Subcutaneous adipose tissue (tissue), 4 donors: ENCODE data around the gene ZMYM2. TPM values are rescaled to one million over a fixed set of nuclear protein-coding genes. Genes with fewer than 3 reads are reported as not detected.

Experiments
- total RNA-seq, 4 donors: library from RNA; depleted of rRNA; stranded (reverse); fragments of >200 nt; gene quantifications; one replicate each; pipeline ENCODE4 v1.1.0, GENCODE V29; 2016
- TF ChIP-seq, protein P1 (sequence below): fragments of 450-650 bp; IDR thresholded peaks from one replicate; pipeline ENCODE4 v1.5.1; 2016; ENCODE audit warnings: low read depth, mild to moderate bottlenecking, control low read depth, antibody characterized with exemption, moderate library complexity

ZMYM2 gene
- total RNA-seq, 4 donors from 2014 or later: 73.3 to 97.2 (median 86.5) TPM

DNA sequence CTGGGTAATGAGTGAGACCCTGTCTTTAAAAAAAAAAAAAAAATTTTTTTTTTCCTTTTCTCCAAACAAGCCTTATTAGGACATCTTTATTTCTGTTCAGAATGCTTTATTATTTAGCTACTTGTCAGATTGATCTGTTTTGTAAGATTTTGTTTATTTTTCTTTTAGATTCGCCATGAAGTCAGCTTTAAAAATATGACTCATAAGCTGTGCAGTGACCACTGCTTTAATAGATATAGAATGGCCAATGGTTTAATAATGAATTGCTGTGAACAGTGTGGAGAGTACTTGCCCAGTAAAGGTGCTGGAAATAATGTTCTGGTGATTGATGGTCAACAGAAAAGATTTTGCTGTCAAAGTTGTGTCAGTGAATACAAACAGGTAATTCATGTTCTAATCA is 47.7 kb downstream of the ZMYM2 start:
- TF ChIP-seq, protein P1, sequence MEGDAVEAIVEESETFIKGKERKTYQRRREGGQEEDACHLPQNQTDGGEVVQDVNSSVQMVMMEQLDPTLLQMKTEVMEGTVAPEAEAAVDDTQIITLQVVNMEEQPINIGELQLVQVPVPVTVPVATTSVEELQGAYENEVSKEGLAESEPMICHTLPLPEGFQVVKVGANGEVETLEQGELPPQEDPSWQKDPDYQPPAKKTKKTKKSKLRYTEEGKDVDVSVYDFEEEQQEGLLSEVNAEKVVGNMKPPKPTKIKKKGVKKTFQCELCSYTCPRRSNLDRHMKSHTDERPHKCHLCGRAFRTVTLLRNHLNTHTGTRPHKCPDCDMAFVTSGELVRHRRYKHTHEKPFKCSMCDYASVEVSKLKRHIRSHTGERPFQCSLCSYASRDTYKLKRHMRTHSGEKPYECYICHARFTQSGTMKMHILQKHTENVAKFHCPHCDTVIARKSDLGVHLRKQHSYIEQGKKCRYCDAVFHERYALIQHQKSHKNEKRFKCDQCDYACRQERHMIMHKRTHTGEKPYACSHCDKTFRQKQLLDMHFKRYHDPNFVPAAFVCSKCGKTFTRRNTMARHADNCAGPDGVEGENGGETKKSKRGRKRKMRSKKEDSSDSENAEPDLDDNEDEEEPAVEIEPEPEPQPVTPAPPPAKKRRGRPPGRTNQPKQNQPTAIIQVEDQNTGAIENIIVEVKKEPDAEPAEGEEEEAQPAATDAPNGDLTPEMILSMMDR: no peak

DNA sequence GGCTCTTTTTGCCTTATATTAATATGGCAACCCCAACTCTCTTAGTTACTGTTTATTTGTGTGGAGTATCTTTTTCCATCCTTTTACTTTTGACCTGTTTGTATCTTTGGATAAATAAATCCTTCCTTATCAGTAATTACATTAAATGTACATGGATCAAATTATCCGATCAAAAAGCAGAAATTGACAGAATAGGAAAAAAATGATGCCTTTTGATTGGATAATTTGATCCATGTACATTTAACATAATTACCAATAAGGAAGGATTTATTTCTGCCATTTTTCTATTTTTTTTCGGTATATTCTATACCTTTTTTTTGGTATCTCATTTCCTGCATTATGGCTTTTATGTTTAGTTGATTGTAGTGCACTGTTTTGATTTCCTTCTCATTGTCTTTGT is 57.2 kb downstream of the ZMYM2 start:
- TF ChIP-seq, protein P1: no peak

DNA sequence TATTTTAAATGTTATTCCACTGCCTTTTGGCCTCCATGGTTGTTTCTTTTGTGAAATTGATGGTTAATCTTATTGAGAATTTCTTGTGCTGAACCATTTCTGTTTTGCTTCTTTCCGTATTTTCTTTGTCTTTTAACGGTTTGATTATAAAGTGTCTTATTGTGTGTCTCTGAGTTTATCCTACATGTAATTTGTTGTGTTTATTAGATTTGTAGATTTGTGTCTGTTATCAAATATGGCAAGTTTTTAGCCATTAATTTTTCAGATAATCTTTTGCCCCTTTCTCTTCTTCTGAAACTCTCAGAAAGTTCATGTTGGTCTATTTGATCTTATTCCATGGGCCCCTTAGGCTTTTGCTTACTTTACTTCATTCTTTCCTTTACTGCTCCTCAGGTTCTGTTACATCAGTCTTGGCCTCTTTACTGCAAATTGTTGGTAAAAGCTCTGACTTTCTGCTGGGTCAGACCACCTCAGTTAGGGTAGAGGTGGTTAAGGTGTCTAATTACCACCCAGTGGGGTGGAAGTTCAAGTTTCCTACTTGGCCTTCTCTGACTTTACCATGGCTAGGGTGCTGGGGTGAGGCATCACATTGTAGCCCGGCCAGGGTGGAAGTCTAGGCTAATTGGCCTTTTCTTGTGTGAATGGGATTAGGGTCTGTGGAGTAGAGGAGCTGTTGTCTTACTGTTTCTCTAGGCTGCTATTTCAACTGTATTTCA is 58.3 kb downstream of the ZMYM2 start:
- TF ChIP-seq, protein P1: no peak

DNA sequence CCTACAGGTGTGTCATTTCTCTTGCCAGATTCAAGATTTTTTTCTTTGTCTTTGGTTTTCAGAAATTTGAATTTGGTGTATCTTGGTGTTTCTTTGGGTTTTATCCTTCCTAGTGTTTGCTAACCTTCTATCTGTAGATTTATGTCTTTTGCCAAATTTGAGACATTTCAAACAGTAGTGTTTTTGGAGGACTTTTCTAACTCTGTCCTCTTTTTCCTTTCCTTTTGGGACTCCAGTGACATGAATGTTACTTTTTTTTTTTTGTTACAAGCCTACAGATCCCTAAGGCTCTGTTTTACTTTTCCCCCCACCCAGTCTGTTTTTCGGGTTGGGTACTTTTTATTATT is 58.8 kb downstream of the ZMYM2 start:
- TF ChIP-seq, protein P1: no peak

DNA sequence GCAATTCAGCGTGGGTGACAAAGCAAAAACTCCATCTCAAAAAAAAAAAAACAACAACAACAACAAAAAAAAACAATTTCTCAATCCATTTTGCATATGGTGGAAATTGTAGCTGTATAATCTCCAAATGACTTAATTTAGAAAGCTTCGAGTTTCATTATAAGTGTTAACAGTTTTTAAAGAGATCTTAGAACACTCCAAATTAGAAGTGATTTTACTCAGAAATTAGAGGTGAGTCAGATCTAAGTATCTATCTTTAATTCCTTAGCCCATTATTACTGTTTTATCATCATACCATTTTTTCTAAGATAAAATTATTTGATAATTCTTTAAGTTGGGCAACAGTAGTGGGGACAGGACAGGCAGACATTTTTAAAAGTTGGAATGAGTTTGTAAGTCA is 60.5 kb downstream of the ZMYM2 start:
- TF ChIP-seq, protein P1: no peak

DNA sequence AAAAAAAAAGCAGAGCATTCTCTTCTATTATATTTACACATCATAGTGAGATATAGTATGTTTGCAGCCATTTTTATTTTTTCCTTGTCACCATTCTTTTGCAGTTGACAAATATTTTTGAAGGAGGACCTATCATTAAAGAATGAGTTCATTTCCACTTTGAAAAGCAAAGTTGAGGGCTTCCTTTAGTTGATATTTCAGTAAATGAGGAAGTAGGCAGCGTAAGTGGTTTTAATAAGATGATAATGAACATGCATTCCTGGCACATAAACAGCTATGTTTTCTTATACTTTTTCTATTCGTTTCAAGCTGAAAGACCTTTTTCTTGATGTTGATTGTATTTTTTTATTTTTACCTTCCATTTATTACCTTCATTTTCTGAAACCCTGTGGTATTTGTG is 66.2 kb downstream of the ZMYM2 start:
- TF ChIP-seq, protein P1: no peak

DNA sequence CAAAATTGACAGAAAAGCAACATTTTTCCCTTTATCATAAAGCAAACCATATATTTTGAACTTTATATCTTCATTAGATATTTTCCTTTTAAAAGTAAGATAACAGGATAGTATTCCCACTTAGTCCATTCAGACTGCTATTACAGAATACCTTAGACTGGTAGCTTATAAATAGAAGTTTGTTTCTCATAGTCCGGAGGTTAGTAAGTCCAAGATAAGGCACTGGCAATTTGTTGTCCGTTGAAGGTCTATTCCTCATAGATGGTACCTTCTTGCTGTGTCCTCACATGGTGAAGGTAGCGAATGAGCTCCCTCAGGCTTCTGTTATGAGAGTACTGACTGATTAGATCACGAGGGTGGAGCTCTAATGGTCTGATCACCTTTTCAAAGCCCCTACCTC is 70.4 kb downstream of the ZMYM2 start:
- TF ChIP-seq, protein P1: no peak
